A673 (cell line): Measurements from ENCODE around the gene NTF3.

Source experiments
- CTCF ChIP-seq: fragments of 300-800, 200-600 bp; sonication (generic); conservative IDR thresholded peaks from 2 replicates; pipeline ENCODE4 v1.5.1; 2017; ENCODE audit warnings: low read depth, mild to moderate bottlenecking, antibody characterized with exemption, low read length, moderate library complexity, mixed read lengths
- EZH2 ChIP-seq: fragments of 200-600 bp; sonication (generic); IDR thresholded peaks from 2 replicates; pipeline ENCODE4 v1.6.1; 2017; ENCODE audit warnings: borderline replicate concordance, low read depth, mild to moderate bottlenecking, mixed read lengths, antibody characterized with exemption, low read length; ENCODE audit not compliant: poor library complexity, severe bottlenecking

GRCh38 chr12:5494343-5494742 lies 62.4 kb downstream of the NTF3 start:
- TF ChIP-seq CTCF = no peak
- TF ChIP-seq EZH2 = no peak
